Measurements from ENCODE around the gene IREB2. TPM values are rescaled to one million over a fixed set of nuclear protein-coding genes. Genes with fewer than 3 reads are reported as not detected.
"Not testable (repeated sequence)": the region's sequence is repeated elsewhere in the genome, so short reads cannot be mapped to it uniquely, and the experiment has no call there.

The IREB2 gene
- total and polyA plus RNA-seq, 7 donors: 11.0 to 46.5 (median 29.2) TPM

DNA sequence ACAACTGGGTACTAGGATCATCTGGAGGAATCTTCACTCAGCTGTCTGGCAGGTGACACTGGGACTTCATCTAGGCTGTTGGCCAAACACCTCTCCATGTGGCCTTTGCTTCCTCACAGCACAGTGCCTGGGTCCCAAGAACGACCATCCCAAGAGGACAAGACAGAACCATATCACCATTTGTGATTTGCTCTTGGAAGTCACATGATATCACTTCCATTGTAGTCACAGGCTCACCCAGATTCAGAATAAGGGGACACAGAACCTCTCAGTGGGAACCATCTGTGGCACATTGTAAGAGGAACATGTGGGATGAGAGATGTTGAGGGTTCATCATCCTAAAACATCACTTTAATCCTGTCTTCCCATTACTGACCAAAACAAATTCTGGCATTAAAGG lies 100.3 kb downstream of the IREB2 start:
- Histone ChIP-seq H3K4me1 (peaks cover 11% of the 10 kb centered on the region), H3K4me3 (no peak overlapping the region), H3K9me3 (no peaks in the 10 kb centered on the region), H3K27ac (no peak overlapping the region), H3K36me3 (ENCODE audit: insufficient read depth in 1 of 2, low read depth in 1 of 2) (peaks cover 10 to 17% of the 10 kb centered on the region in 2 donors), H3K27me3 (ENCODE audit: insufficient read depth in 3 of 3, low read length in 2 of 3) (no peaks in the 10 kb centered on the region)
- DNase-seq (no peak), ATAC-seq (no peak)
- WGBS, 3 donors: 63 to 82% (median 67%) methylated on average over 1 of the region's 1 CpG
- intact Hi-C loops (cut with DNase I): no loop called here
- TF ChIP-seq, protein P1, sequence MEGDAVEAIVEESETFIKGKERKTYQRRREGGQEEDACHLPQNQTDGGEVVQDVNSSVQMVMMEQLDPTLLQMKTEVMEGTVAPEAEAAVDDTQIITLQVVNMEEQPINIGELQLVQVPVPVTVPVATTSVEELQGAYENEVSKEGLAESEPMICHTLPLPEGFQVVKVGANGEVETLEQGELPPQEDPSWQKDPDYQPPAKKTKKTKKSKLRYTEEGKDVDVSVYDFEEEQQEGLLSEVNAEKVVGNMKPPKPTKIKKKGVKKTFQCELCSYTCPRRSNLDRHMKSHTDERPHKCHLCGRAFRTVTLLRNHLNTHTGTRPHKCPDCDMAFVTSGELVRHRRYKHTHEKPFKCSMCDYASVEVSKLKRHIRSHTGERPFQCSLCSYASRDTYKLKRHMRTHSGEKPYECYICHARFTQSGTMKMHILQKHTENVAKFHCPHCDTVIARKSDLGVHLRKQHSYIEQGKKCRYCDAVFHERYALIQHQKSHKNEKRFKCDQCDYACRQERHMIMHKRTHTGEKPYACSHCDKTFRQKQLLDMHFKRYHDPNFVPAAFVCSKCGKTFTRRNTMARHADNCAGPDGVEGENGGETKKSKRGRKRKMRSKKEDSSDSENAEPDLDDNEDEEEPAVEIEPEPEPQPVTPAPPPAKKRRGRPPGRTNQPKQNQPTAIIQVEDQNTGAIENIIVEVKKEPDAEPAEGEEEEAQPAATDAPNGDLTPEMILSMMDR (IDR thresholded peaks at IDR 0.05): no peak

DNA sequence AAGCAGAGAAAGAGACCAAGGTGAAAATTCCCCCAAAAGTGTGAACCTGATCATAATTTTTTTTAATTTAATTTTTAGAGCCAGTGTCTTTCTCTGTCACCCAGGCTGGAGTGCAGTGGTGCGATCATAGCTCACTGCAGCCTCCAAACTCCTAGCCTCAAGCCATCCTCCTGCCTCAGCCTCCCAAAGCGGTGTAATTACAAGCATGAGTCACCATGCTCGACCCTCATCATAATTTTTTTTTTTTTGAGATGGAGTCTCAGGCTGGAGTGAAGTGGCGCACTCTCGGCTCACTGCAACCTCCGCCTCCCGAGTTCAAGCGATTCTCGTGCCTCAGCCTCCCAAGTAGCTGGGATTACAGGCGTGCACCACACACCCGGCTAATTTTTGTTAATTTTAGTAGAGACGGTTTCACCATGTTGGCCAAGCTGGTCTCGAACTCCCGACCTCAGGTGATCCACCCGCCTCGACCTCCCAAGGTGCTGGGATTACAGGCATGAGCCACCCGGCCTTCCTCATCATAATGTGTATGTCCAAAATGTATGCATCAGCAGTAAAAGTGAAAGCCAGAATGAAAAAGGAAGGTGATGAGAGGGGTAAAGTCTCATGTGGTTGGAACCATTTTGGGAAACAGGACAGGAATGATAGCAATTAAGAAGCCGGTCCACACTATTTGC lies 101.6 kb downstream of the IREB2 start:
- WGBS, 3 donors: 70 to 77% (median 71%) methylated on average over 18 of the region's 18 CpGs
- peak overlapping the region; percentile 96 for H3K27ac ChIP-seq
- DNase-seq; H3K27me3 ChIP-seq (ENCODE audit: insufficient read depth in 3 of 3, low read length in 2 of 3); H3K9me3 ChIP-seq: not testable (repeated sequence)
- H3K4me3 ChIP-seq: peak overlapping the region; percentile 80
- peaks cover 11 to 29% of the 10 kb centered on the region in 2 donors for H3K36me3 ChIP-seq (ENCODE audit: insufficient read depth in 1 of 2, low read depth in 1 of 2)
- intact Hi-C loops (cut with DNase I): loop anchor here in 1 of 2 donors (5.0 kb wide), 1 partner anchor 102 kb away; the partner anchor contains the start of gene IREB2
- peaks cover 11% of the 10 kb centered on the region for H3K4me1 ChIP-seq
- peak in 2 of 4 donors; percentile 3 to 16 for ATAC-seq

DNA sequence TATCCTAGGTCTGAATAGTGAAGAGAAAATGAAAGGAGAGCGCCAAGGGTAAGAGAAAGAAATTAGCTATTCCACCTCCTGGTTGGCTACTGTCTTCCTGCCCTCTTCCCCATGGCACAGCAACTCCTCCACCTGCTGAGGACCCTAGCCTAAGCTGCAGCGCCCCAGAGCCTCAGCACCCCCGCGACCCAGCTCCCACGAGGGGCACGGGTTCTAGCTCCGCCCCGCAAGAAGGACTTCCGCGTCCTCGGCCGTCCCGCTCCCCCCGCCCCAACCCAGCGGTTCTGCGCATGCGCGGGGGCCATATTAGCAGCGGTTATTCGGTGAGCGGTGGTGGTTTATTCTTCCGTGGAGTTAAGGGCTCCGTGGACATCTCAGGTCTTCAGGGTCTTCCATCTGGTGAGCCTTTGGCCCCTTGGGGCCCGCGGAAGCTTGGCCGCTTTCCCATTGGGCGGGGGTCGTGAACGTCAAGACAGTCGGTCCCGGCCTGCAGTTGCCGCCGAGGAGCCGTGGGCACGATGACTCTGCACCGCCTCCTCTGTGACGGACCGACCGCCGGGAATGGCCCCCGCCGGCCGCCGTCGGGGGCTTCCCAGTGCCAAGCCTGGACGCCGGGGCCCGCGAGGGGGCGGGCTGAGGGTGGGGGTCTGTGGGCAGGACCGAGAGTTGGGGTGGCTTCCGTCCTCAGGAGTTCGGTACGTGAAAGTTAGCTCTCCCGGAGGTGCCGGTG lies 102.3 kb downstream of the IREB2 start, which contains the start of gene PSMA4:
TSS of gene PSMA4 (plus strand) at position 304 of the 730 bp plus-strand sequence. CDS start 1,484 bp downstream, outside the sequence.
- DNase-seq (peak; percentile 95 to 96), ATAC-seq (peak; percentile 95 to 96 (median 96))
- Histone ChIP-seq H3K9me3 (no peaks in the 10 kb centered on the region), H3K36me3 (ENCODE audit: insufficient read depth in 1 of 2, low read depth in 1 of 2) (peaks cover 15 to 36% of the 10 kb centered on the region in 2 donors), H3K4me3 (peak within 1 kb of the TSS; percentile 80), H3K27me3 (ENCODE audit: insufficient read depth in 3 of 3, low read length in 2 of 3) (no peaks in the 10 kb centered on the region), H3K4me1 (peaks cover 11% of the 10 kb centered on the region), H3K27ac (peak within 1 kb of the TSS; percentile 96)
- intact Hi-C loops (cut with DNase I): loop anchor here in 1 of 2 donors (5.0 kb wide), 1 partner anchor 103 kb away; the partner anchor contains the start of gene IREB2
- TF ChIP-seq, protein P1 (IDR thresholded peaks at IDR 0.05): peak; percentile 41
- WGBS, 3 donors: 0 to 1% (median 1%) methylated on average over 51 to 56 of the region's 56 CpGs

DNA sequence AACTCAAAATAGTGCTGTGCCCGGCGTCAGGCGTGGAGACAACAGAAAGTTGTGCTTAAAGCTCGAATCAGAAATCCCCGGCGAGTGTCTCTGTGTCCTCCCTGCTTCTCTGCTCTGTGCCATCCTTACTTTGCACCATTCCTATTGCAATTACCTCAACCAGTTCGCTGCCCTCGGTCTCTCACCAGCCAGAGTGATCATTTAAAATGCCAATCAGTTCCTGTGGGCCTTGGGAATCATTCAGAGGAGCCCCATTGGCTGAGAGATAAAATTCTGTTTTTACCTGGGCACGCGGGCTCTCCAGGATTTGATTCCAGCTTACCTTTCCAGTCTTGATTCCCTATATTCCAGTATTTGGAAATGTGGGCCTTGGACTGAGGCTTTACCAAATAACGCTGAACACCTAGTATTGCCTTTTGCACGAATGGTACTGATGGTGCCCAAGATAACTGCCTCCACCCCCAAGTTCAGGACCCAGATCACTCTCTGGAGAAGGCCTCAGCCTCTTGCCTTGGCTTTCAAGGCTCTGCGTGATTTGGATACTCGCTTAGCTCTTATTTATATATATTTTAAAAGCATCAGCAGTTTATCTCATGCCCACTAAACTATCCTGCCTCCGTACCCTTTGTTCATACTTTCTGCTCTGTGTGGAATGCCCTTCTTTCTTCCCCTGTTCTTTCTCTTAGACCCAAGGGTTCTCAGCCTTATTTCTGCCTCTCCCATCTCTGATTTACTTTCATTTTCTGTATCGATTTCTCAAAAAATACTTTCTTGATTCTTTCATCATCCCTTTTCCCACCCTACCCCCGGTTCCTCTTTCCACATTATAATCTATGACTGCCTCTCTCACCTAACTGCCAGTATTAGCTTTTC lies 103.1 kb downstream of the IREB2 start:
- no peaks in the 10 kb centered on the region for H3K9me3 ChIP-seq
- H3K27me3 ChIP-seq (ENCODE audit: insufficient read depth in 3 of 3, low read length in 2 of 3): no peaks in the 10 kb centered on the region
- peak overlapping the region; percentile 96 for H3K27ac ChIP-seq
- 4 to 7% (median 5%) methylated on average over 17 of the region's 17 CpGs for WGBS, 3 donors
- intact Hi-C loops (cut with DNase I): loop anchor here in 1 of 2 donors (5.0 kb wide), 1 partner anchor 104 kb away; the partner anchor contains the start of gene IREB2
- ATAC-seq: peak in 1 of 4 donors; percentile 11
- TF ChIP-seq, protein P1 (IDR thresholded peaks at IDR 0.05): no peak
- peak overlapping the region; percentile 80 for H3K4me3 ChIP-seq
- DNase-seq: no peak
- H3K36me3 ChIP-seq (ENCODE audit: insufficient read depth in 1 of 2, low read depth in 1 of 2): peaks cover 18 to 44% of the 10 kb centered on the region in 2 donors
- H3K4me1 ChIP-seq: peaks cover 11% of the 10 kb centered on the region

All from psoas muscle (tissue), 8 donors.